A673 (cell line): ENCODE results near the gene LEP. TPM values are rescaled to one million over a fixed set of nuclear protein-coding genes. Genes with fewer than 3 reads are reported as not detected.
A peak's percentile ranks its signal among the peaks of the same experiment; 100 is the strongest.

Experiments used
- BruUV-seq: library from RNA; stranded (reverse); fragments of 400-500 nt; replicated peaks from 2 replicates; lab custom pipeline; 2021; lab: Mats Ljungman, UMichigan
- CTCF ChIA-PET: fragments of 300-600 bp; sonication (Branson Sonifier 250); formaldehyde crosslinking; loops from one replicate; lab custom pipeline; 2022; ENCODE audit warnings: antibody characterized with exemption; lab: Charles Lee
- POLR2A ChIA-PET: fragments of 300-600 bp; sonication (Branson Sonifier 250); formaldehyde crosslinking; loops from one replicate; lab custom pipeline; 2022; ENCODE audit warnings: antibody characterized with exemption; ENCODE audit not compliant: low non-redundant PET; lab: Charles Lee
- DNase-seq: peaks from one replicate; pipeline ENCODE4 v3.0.0-alpha.2; 2015; ENCODE audit warnings: low spot score
- H3K27ac ChIP-seq: fragments of 200-600 bp; sonication (generic); 2 replicates; pipeline ENCODE4 v1.5.1; 2016; ENCODE audit warnings: mixed run types, low read depth, mild to moderate bottlenecking, mixed read lengths, antibody characterized with exemption, low read length; ENCODE audit not compliant: poor library complexity, severe bottlenecking
- H3K27me3 ChIP-seq: fragments of 200-600 bp; sonication (generic); replicated peaks from 2 replicates; pipeline ENCODE4 v1.6.1; 2017; ENCODE audit warnings: mixed run types, low read depth, mild to moderate bottlenecking, mixed read lengths, antibody characterized with exemption, low read length; ENCODE audit not compliant: insufficient read depth, poor library complexity
- H3K36me3 ChIP-seq: fragments of 200-600 bp; sonication (generic); 2 replicates; pipeline ENCODE4 v1.6.1; 2016; ENCODE audit warnings: mixed run types, mild to moderate bottlenecking, mixed read lengths, antibody characterized with exemption, low read length; ENCODE audit not compliant: insufficient read depth, poor library complexity, severe bottlenecking
- H3K4me1 ChIP-seq: fragments of 200-600 bp; sonication (generic); 2 replicates; pipeline ENCODE4 v1.6.1; 2017; ENCODE audit warnings: mixed run types, mild to moderate bottlenecking, mixed read lengths, antibody characterized with exemption, low read length; ENCODE audit not compliant: insufficient read depth, poor library complexity, severe bottlenecking
- H3K4me3 ChIP-seq: fragments of 200-600 bp; sonication (generic); 2 replicates; pipeline ENCODE4 v1.5.1; 2016; ENCODE audit warnings: low read depth, mixed run types, mild to moderate bottlenecking, mixed read lengths, low read length; ENCODE audit not compliant: poor library complexity, severe bottlenecking
- H3K9me3 ChIP-seq: fragments of 200-600 bp; sonication (generic); 2 replicates; pipeline ENCODE4 v1.6.1; 2016; ENCODE audit warnings: mixed run types, low read depth, mild to moderate bottlenecking, mixed read lengths, antibody characterized with exemption, low read length; ENCODE audit not compliant: poor library complexity, severe bottlenecking
- EZH2 ChIP-seq: fragments of 200-600 bp; sonication (generic); IDR thresholded peaks from 2 replicates; pipeline ENCODE4 v1.6.1; 2017; ENCODE audit warnings: borderline replicate concordance, low read depth, mild to moderate bottlenecking, mixed read lengths, antibody characterized with exemption, low read length; ENCODE audit not compliant: poor library complexity, severe bottlenecking
- intact Hi-C: fragments of 100-400 bp; cut with micrococcal nuclease; formaldehyde crosslinking; loops from one replicate; pipeline ENCODE4 v1.10.0; 2022; ENCODE audit not compliant: unreplicated experiment
- total RNA-seq: library from RNA; stranded (reverse); gene quantifications from 2 replicates; pipeline ENCODE4 v1.2.3, GENCODE V29; 2021
- TF ChIP-seq, protein P1 (sequence below): fragments of 300-800, 200-600 bp; sonication (generic); conservative IDR thresholded peaks from 2 replicates; pipeline ENCODE4 v1.5.1; 2017; ENCODE audit warnings: low read depth, mild to moderate bottlenecking, antibody characterized with exemption, low read length, moderate library complexity, mixed read lengths

LEP gene
- total RNA-seq, 1 experiment from 2014 or later = not detected

DNA sequence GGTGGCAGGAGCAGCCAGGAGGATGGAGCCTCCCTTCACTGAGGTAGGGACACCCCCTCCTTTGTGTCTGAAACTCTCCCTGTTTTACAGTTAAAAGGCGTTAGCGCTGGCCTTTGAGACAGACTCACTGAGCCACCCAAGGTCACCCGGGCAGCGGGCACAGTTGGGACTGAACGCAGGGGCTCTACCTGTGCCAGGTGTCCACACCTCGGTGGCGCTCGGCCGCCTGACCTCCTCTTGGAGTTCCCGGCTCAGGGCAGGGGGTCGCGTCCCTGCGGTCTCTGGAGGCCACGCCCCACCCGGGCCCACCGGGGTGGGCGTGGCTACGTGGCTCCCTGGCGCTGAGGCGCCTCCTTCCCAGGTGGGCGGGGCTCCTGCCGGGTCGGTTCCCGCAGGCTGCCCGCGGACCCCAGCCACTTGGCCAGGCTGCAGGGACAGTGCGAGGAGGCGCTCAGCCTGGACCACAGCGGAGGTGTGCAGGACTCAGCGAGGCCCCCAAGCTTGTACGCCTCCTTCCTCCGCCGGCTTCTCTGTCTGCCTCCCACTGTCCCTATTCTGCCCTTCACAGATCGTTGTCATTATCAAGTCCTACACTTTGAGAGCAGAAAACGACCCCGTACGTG lies 39.9 kb upstream of the LEP start:
- CTCF ChIA-PET = no interaction called here
- no peak overlapping the region for H3K27ac ChIP-seq
- peak overlapping the region; percentile 31 for H3K4me3 ChIP-seq
- H3K36me3 ChIP-seq = no peaks in the 10 kb centered on the region
- intact Hi-C loops = no loop called here
- H3K27me3 ChIP-seq = peaks cover 41% of the 10 kb centered on the region
- BruUV-seq = no TSS peak
- POLR2A ChIA-PET = no interaction called here
- DNase-seq = no peak
- H3K9me3 ChIP-seq = peaks cover 1% of the 10 kb centered on the region
- no peaks in the 10 kb centered on the region for H3K4me1 ChIP-seq
- TF ChIP-seq EZH2 = no peak
- TF ChIP-seq, protein P1, sequence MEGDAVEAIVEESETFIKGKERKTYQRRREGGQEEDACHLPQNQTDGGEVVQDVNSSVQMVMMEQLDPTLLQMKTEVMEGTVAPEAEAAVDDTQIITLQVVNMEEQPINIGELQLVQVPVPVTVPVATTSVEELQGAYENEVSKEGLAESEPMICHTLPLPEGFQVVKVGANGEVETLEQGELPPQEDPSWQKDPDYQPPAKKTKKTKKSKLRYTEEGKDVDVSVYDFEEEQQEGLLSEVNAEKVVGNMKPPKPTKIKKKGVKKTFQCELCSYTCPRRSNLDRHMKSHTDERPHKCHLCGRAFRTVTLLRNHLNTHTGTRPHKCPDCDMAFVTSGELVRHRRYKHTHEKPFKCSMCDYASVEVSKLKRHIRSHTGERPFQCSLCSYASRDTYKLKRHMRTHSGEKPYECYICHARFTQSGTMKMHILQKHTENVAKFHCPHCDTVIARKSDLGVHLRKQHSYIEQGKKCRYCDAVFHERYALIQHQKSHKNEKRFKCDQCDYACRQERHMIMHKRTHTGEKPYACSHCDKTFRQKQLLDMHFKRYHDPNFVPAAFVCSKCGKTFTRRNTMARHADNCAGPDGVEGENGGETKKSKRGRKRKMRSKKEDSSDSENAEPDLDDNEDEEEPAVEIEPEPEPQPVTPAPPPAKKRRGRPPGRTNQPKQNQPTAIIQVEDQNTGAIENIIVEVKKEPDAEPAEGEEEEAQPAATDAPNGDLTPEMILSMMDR = no peak

DNA sequence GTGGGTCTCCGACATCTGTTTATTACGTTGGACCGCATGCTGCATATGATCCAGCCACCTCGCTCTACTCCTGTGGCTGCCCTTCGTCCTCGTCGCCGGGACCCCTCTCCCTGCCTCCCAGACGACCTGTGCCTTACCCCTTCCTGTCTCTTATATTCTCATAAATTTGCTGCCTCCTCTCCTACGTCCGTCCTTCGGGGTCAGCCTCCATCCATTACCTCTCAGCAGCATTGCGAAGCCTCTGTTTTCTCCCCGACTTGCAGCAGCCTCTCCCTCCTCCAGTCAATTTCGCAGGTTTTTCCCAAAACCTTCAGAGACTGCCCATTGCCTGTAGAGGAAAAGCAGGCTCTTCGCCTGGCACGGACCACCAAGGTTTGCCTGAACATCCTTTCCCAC lies 39.4 kb upstream of the LEP start:
- ChIA-PET CTCF (no interaction called here), POLR2A (no interaction called here)
- intact Hi-C loops = no loop called here
- Histone ChIP-seq H3K36me3 (no peaks in the 10 kb centered on the region), H3K9me3 (no peaks in the 10 kb centered on the region), H3K27me3 (peaks cover 41% of the 10 kb centered on the region), H3K27ac (no peak overlapping the region), H3K4me3 (peak overlapping the region; percentile 31), H3K4me1 (no peaks in the 10 kb centered on the region)
- DNase-seq = no peak
- TF ChIP-seq, protein P1 = no peak
- TF ChIP-seq EZH2 = no peak
- no TSS peak for BruUV-seq

DNA sequence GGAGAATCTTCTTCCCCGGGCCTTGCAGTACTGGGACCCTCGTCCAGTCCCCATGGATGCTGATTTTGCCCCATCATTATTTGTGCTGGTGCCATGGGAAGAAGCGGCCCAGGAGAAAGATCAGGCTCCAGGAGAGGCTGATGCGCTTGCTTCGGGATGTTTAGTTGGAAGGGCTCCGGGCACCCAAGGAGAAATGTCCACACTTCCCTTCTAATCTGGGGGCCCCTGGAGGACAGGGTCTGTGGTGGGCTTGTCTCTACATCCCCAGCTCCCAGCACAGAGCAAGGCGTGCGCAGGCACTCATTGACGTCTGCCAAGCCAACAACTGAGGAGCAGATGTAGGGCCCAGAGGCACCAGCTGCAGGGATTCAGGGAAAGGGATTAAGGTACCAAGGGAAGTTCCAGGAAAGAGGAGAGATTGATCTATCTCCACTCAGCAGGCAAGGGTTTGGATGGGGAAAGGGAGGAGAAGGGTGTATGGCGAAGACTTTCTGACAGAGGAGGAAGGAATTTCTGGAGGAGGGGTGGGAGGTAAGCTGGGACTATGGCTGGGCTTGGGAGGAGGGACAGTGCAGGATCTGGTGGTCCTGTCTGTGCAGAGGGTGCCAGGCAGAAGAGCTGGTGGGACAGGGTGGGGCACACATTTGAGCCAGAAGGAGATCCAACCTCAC lies 38.7 kb upstream of the LEP start:
- TF ChIP-seq EZH2 = no peak
- TF ChIP-seq, protein P1 = no peak
- ChIA-PET CTCF (no interaction called here), POLR2A (no interaction called here)
- DNase-seq = no peak
- H3K27me3 ChIP-seq = peaks cover 41% of the 10 kb centered on the region
- no peaks in the 10 kb centered on the region for H3K4me1 ChIP-seq
- no peak overlapping the region for H3K27ac ChIP-seq
- BruUV-seq = no TSS peak
- H3K4me3 ChIP-seq = no peak overlapping the region
- H3K36me3 ChIP-seq = no peaks in the 10 kb centered on the region
- intact Hi-C loops = no loop called here
- no peaks in the 10 kb centered on the region for H3K9me3 ChIP-seq
